ENCODE measurements around the gene GJB4. TPM values are rescaled to one million over a fixed set of nuclear protein-coding genes. Genes with fewer than 3 reads are reported as not detected.

Gene GJB4
- total RNA-seq, 2 donors from 2014 or later: 0.08 to 0.44 TPM

DNA sequence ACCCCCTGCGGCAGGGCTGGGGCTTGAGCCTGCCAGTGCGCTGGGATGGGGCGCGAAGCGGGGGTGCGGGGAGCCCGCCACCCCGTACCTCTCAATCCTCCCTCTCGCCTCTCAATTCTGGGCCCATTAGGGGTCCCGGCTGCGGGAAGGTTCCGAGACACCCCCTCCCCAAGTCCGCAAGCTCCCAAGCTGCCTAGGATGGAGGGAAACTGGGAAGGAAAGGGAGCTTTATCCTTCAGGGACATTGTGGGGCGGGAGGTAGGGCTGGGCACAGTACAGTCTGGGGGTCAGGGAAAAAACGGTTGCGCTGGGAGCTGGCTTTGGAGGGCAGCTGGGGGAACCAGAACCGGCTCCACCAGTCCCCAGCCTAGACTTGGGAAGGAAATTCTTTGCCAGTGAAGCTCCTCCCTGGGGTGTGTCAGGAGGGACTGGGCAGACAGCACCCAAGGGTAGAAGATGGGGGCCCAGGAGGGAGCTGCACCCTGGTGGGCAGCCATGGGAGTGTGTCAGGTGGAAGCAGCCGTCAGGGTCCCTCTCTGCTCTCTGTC is 22.4 kb downstream of the GJB4 start:
- Histone ChIP-seq H3K36me3 (no peaks in the 10 kb centered on the region), H3K27me3 (peaks cover 12% of the 10 kb centered on the region), H3K9me3 (no peaks in the 10 kb centered on the region), H3K9ac (ENCODE audit: low read depth in 2 of 2, low read length in 2 of 2) (peak overlapping the region in 1 of 2 donors; percentile 53), H3K27ac (peak overlapping the region; percentile 58), H3K4me3 (peak overlapping the region; percentile 31), H3K4me1 (no peaks in the 10 kb centered on the region)
- TF ChIP-seq, protein P1, sequence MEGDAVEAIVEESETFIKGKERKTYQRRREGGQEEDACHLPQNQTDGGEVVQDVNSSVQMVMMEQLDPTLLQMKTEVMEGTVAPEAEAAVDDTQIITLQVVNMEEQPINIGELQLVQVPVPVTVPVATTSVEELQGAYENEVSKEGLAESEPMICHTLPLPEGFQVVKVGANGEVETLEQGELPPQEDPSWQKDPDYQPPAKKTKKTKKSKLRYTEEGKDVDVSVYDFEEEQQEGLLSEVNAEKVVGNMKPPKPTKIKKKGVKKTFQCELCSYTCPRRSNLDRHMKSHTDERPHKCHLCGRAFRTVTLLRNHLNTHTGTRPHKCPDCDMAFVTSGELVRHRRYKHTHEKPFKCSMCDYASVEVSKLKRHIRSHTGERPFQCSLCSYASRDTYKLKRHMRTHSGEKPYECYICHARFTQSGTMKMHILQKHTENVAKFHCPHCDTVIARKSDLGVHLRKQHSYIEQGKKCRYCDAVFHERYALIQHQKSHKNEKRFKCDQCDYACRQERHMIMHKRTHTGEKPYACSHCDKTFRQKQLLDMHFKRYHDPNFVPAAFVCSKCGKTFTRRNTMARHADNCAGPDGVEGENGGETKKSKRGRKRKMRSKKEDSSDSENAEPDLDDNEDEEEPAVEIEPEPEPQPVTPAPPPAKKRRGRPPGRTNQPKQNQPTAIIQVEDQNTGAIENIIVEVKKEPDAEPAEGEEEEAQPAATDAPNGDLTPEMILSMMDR (IDR thresholded peaks at IDR 0.05): no peak
- DNase-seq: peak; percentile 83
- intact Hi-C loops (cut with DNase I): no loop called here

DNA sequence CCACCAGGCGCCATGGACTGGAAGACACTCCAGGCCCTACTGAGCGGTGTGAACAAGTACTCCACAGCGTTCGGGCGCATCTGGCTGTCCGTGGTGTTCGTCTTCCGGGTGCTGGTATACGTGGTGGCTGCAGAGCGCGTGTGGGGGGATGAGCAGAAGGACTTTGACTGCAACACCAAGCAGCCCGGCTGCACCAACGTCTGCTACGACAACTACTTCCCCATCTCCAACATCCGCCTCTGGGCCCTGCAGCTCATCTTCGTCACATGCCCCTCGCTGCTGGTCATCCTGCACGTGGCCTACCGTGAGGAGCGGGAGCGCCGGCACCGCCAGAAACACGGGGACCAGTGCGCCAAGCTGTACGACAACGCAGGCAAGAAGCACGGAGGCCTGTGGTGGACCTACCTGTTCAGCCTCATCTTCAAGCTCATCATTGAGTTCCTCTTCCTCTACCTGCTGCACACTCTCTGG is 25.2 kb downstream of the GJB4 start:
- intact Hi-C loops (cut with DNase I): loop anchor here (5.0 kb wide), 1 partner anchor 83 kb away; no protein-coding TSS in a partner anchor
- no peaks in the 10 kb centered on the region for H3K36me3 ChIP-seq
- no peak overlapping the region for H3K9ac ChIP-seq (ENCODE audit: low read depth in 2 of 2, low read length in 2 of 2)
- H3K27me3 ChIP-seq: peaks cover 12% of the 10 kb centered on the region
- no peak overlapping the region for H3K4me3 ChIP-seq
- TF ChIP-seq, protein P1 (IDR thresholded peaks at IDR 0.05): no peak
- H3K27ac ChIP-seq: no peak overlapping the region
- no peaks in the 10 kb centered on the region for H3K9me3 ChIP-seq
- no peak for DNase-seq
- no peaks in the 10 kb centered on the region for H3K4me1 ChIP-seq

DNA sequence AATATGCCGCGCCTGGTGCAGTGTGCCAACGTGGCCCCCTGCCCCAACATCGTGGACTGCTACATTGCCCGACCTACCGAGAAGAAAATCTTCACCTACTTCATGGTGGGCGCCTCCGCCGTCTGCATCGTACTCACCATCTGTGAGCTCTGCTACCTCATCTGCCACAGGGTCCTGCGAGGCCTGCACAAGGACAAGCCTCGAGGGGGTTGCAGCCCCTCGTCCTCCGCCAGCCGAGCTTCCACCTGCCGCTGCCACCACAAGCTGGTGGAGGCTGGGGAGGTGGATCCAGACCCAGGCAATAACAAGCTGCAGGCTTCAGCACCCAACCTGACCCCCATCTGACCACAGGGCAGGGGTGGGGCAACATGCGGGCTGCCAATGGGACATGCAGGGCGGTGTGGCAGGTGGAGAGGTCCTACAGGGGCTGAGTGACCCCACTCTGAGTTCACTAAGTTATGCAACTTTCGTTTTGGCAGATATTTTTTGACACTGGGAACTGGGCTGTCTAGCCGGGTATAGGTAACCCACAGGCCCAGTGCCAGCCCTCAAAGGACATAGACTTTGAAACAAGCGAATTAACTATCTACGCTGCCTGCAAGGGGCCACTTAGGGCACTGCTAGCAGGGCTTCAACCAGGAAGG is 25.8 kb downstream of the GJB4 start:
- Histone ChIP-seq H3K27ac (no peak overlapping the region), H3K27me3 (peaks cover 12% of the 10 kb centered on the region), H3K4me1 (no peaks in the 10 kb centered on the region), H3K9me3 (no peaks in the 10 kb centered on the region), H3K36me3 (no peaks in the 10 kb centered on the region), H3K4me3 (no peak overlapping the region), H3K9ac (ENCODE audit: low read depth in 2 of 2, low read length in 2 of 2) (no peak overlapping the region)
- DNase-seq: no peak
- TF ChIP-seq, protein P1 (IDR thresholded peaks at IDR 0.05): no peak
- intact Hi-C loops (cut with DNase I): loop anchor here (5.0 kb wide), 1 partner anchor 82 kb away; no protein-coding TSS in a partner anchor

DNA sequence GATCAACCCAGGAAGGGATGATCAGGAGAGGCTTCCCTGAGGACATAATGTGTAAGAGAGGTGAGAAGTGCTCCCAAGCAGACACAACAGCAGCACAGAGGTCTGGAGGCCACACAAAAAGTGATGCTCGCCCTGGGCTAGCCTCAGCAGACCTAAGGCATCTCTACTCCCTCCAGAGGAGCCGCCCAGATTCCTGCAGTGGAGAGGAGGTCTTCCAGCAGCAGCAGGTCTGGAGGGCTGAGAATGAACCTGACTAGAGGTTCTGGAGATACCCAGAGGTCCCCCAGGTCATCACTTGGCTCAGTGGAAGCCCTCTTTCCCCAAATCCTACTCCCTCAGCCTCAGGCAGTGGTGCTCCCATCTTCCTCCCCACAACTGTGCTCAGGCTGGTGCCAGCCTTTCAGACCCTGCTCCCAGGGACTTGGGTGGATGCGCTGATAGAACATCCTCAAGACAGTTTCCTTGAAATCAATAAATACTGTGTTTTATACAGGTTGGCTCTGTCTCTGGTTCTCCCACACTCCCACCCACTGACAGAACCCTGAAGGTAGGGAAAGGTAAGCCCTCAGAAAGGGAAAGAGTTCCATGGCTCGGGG is 26.4 kb downstream of the GJB4 start:
- intact Hi-C loops (cut with DNase I): loop anchor here (2.0 to 5.0 kb wide), 2 partner anchors 67 to 81 kb away; no protein-coding TSS in a partner anchor
- TF ChIP-seq, protein P1 (IDR thresholded peaks at IDR 0.05): no peak
- H3K27ac ChIP-seq: no peak overlapping the region
- no peaks in the 10 kb centered on the region for H3K9me3 ChIP-seq
- H3K4me3 ChIP-seq: no peak overlapping the region
- no peaks in the 10 kb centered on the region for H3K4me1 ChIP-seq
- H3K9ac ChIP-seq (ENCODE audit: low read depth in 2 of 2, low read length in 2 of 2): no peak overlapping the region
- H3K36me3 ChIP-seq: no peaks in the 10 kb centered on the region
- no peak for DNase-seq
- H3K27me3 ChIP-seq: peaks cover 12% of the 10 kb centered on the region

DNA sequence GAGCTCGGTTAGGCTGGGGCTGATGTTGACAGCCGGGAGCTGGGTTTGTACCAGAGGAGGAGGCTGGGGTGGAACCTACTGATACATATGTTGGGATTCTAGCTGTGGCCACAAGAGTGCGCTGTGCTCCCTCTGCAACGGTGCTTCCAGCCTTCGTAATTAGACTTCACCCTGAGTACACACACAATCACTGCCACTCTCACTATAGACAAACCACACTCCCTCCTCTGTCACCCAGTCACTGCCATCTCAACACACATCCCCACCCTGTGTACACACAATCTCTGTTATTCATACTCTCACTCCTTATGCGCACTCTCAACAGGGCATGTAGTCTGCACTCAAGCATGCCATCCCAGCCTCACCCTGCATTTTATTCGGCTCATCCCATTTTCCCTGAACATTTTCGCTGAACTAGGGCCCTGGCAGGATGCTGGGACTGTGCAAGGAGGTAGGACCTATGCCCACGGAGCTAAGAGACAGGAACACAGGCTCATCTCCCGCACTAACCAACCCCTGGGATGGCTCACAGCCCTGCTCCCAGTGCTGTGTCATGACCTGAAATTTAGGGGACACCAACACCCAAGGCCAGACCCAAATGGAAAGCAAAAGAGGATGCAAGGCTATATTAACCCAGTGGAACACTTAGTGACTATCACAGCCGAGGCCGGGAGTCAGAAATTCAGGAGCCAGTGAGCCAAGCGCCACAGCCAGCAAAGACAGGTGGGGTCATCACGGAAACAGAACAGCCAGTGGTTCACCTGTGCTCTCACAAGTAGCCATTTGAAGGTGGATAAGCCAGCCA is 27.2 kb downstream of the GJB4 start:
- no peaks in the 10 kb centered on the region for H3K4me1 ChIP-seq
- TF ChIP-seq, protein P1 (IDR thresholded peaks at IDR 0.05): peak; percentile 77
- H3K36me3 ChIP-seq: no peaks in the 10 kb centered on the region
- H3K27ac ChIP-seq: no peak overlapping the region
- no peak overlapping the region for H3K9ac ChIP-seq (ENCODE audit: low read depth in 2 of 2, low read length in 2 of 2)
- peaks cover 6% of the 10 kb centered on the region for H3K27me3 ChIP-seq
- H3K4me3 ChIP-seq: no peak overlapping the region
- intact Hi-C loops (cut with DNase I): loop anchor here (2.0 to 5.0 kb wide), 2 partner anchors 66 to 81 kb away; no protein-coding TSS in a partner anchor
- H3K9me3 ChIP-seq: no peaks in the 10 kb centered on the region
- DNase-seq: peak; percentile 87
